GM19099 (cell line): Measurements from ENCODE around the gene SPRY1.

ENCODE experiments used
- POLR2A ChIP-seq: IDR thresholded peaks from 3 replicates; pipeline ENCODE4 v1.6.1; 2011; ENCODE audit warnings: low read depth; ENCODE audit not compliant: insufficient read length; ENCODE audit errors: extremely low read depth

The SPRY1 gene

GRCh38 chr4:123398853-123399626 is 2.4 kb downstream of the SPRY1 start:
- no peak for TF ChIP-seq POLR2A

DNA sequence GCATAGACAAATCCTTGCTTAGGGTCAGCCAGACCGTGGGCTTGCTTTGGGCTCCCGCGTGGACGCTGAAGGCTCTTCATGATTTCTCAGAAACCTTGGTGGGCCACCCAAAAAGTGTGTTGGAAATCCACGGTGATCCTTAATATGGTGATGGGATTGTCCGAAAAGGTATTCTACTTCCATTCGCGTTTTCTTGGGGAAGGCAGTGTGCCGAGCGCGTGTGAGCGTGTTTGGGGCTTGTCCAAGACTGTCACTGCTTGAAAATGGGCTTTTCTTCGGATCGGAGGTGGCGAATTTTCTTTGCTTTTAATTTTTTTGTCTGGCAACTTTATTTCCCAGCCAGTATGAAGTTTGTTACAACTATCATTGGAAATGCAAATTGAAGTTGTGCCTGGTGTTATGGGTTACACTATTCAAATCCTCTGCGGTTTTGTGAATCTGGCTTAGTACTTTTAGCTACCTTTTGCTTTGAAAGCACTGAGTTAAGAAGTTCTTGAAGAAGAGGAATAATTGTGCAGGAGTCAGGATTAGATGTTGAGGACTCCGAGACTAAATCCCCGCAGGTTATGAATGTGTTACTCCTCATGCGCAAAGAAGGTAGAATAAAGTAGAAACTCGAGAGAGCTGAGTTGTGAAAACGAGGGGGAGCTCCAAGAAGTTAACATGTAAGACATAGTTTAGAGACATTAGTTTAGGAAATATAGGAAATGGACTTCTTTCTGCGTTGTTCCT is 3.2 kb downstream of the SPRY1 start:
- TF ChIP-seq POLR2A: no peak

- TF ChIP-seq POLR2A: no peak
These were observed 4.9 kb downstream of the SPRY1 start for GRCh38 chr4:123401271-123402120.

GRCh38 chr4:123402121-123402465 is 5.5 kb downstream of the SPRY1 start:
- no peak for TF ChIP-seq POLR2A

- TF ChIP-seq POLR2A: no peak
These were observed 6.5 kb downstream of the SPRY1 start for GRCh38 chr4:123403080-123403604.

DNA sequence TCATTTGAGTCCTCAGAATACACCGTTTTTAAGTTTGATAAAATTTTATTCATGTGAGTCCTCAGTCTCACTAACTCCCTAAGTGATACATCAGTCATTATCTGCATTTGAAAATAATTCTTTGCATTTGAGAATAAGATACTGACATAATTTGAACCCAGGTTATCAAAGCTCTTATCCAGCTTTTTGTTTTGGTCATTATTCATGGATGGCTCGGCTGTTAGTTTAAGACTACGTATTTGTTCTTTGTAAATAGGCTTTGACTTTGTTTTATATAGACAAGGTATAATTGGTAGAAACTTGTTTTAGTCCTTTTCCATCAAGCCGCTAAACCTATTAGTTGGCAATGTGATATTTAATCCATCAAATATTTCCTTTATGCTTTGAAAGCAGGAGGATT is 7.9 kb downstream of the SPRY1 start:
- TF ChIP-seq POLR2A: no peak

DNA sequence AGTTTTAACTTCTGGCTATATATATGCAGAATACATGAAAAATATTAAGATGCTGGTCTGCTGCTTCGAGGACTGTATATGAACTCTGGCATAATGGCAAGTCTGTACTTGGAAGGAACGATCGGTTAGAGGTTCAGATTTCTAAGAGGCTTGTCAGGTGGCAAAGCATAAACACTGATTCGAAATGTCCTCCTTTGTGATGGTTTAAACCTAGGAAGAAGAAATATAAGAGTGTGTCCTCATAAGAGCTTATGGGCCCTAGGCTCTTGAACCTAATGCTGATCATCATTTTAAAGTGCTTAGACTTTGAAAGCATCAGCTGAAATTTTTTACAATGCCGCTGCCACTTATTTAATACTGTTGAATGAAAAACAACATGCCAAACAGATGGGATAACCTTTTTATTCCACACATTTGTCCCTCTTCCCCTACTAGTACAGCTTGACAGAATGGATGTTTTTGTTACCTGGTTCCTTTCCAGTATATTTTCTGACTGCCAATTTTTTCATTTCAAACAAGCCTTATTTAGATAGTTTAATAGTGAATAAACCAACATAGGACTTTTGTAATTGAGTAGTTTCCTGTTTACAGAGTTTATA is 8.8 kb downstream of the SPRY1 start:
- no peak for TF ChIP-seq POLR2A

GRCh38 chr4:123406872-123407271 is 10.3 kb downstream of the SPRY1 start:
- TF ChIP-seq POLR2A: no peak

- no peak for TF ChIP-seq POLR2A
These were observed 12.0 kb downstream of the SPRY1 start for GRCh38 chr4:123408471-123409084.

- no peak for TF ChIP-seq POLR2A
These were observed 12.7 kb downstream of the SPRY1 start for GRCh38 chr4:123409334-123409733.

GRCh38 chr4:123411514-123411913 is 14.9 kb downstream of the SPRY1 start:
- no peak for TF ChIP-seq POLR2A

DNA sequence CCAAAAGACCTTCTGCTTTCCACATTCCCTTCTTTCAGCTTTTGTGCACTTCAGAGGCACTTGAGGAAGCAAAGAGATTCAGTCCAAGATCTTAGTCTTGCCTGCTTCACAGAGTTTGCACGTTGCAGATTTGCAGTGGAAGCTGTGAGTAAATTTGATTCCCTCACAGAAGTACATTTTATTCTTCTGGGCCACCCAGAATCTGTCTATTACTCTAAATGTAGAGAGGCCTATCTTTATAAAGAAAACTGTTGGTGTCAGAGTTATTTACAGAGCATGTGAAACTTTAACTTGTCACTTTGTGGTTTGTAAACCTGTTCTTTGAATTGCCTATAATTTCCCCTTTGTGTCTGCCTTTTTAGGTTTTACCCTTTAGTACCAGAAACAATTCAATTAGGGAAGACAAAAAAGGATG is 15.5 kb downstream of the SPRY1 start:
- TF ChIP-seq POLR2A: no peak

- TF ChIP-seq POLR2A: no peak
These were observed 16.3 kb downstream of the SPRY1 start for GRCh38 chr4:123412700-123413512.

DNA sequence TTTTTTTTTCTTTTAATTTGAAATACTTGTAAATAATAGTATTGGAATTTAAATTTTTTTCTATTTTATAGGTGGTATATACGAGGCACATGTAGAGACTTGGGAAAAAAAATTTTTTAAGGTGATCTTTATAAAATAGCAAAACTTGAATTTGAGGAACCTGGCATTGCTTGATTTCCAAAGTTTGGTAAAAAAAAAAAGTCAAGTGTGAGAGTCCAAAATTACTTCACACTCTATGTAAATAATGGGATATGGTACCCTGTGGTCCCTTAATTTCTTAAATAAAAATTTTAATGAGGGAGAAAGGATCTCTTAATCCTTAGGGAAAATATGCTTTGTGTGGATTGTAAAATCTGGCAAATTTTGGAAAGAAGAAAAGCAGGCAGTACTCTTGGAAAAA is 19.0 kb downstream of the SPRY1 start:
- TF ChIP-seq POLR2A: no peak

DNA sequence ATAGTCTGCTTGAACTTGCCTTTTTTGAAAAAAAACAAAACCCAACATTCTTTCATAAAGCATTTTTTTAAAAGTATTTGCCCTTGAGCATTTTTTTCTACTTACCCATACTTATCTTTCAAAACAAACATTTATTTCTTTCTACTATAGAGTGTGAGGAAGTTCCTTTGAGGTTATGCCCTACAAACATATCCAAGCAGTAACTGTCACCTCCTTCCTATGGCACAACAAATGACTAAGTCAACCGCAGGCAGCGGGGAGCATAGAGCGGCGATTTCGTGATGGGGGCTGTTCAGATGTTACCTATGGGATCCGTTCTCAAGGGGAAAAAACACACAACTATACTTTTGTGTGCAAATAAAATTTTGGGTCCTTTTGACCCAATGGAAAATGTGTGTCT is 19.4 kb downstream of the SPRY1 start:
- TF ChIP-seq POLR2A: no peak
